Embryonic facial prominence (tissue), 1 donor: ENCODE results near the gene HPS4.

Experiments
- DNase-seq: peaks from one replicate; pipeline ENCODE4 v3.0.0-alpha.2; 2016; ENCODE audit errors: extremely low spot score

The HPS4 gene

DNA sequence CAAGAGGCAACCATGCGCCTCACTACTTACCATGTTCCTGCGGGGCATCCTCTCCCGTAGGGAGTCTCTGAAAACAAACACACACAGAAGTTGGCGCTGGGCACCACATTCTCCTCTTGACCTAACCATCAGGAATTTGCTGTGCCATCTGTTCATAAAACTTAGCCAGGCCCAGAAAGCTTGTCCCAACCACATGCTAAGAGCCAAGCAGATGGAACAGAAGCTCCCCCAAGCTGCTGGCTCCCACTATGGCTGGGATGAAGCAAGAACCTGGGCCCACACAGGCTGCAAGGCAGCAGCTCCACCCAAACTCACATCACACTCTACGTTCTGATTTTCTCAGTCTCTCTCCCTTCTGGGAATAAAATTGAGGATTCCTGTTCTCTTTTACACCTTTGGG lies 17.4 kb downstream of the HPS4 start:
- DNase-seq = no peak

DNA sequence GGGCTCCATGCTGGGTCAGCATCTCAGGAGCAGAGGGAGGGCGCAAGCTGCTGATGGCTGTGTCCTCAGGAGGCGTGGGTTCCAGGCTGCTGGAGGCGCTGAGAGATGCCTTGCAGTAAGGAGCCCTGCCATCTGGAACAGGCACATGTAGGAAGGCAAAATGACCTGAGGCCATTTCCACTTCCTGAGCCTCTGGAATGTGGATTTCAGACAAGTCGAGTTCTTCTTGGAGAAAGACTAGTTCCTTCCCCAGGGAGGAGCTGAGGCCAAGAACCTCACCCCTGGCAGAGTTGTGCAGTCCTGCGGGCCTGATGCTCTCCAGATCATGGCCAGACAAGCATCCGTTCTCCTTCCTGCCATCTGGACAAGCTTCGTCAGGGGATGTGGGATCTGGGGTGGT lies 19.3 kb downstream of the HPS4 start:
- DNase-seq = no peak

DNA sequence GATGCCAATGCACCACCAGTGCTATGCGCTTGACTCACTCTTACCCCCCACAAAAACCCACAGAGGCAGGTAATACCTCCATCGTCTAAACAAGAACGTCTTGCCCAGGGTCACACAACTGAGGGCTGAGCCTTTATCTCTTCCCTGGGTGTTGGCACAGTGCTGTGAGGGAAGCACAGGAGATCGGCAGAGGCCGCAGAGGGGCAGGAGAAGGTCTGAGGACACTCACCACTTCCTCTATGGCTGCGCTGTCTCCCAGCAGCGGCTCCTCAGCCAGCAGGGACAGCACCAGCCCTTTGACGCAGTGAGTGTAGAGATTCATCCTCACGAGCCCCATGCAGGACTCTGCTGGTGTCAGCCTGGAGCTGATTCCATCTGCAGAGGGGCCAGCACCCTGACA lies 19.9 kb downstream of the HPS4 start:
- no peak for DNase-seq

DNA sequence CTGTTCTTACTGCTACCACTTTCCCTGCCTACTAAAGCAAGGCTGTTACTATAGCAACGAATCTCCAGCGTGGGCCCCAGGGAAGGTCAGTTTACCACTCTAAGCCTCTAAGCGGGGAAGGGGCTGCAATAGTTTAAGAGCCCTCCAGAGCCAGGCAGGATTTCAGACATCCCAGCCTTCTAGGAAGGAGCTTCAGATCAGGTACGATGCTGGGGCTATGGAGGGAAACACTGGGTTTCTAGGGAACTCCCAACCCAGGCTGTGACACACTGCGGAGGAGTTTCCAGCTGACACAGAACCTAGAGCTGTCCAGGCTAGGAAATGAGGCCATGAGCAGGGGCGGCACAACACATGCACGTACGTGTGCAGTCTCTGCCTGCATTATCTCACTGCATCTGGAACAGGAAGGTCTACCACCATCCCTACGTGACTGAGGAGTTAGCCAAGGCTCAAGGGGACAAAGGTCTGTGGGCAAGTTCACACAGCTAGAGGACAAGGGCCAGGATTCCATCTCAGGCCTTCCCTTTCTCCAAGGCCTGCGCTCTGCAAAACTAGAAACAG lies 20.4 kb downstream of the HPS4 start:
- DNase-seq = peak; percentile 20

- DNase-seq = no peak
Measured at GRCh38 chr22:26462641-26463040, 20.9 kb downstream of the HPS4 start.

DNA sequence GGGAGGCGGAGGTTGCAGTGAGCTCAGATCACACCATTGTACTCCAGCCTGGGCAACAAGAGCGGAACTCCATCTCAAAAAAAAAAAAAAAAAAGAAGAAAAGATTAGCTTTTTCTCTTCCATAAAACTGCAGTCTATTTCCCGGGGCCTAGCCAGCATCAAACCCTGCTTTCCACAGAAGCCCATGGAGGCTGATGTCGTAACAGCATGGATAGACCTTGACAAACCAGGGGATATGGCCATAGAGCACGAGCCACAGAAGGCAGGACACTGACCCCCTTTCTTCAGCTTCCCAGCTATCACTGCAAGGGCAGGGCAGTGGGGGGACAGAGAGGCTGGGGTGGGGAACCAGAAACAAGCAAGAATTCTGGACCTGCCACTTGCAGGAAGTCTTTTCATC lies 21.5 kb downstream of the HPS4 start:
- no peak for DNase-seq

GRCh38 chr22:26461188-26461810 lies 22.3 kb downstream of the HPS4 start:
- DNase-seq = no peak

GRCh38 chr22:26460202-26460601 lies 23.4 kb downstream of the HPS4 start:
- no peak for DNase-seq

GRCh38 chr22:26457661-26458272 lies 25.8 kb downstream of the HPS4 start:
- DNase-seq = no peak

DNA sequence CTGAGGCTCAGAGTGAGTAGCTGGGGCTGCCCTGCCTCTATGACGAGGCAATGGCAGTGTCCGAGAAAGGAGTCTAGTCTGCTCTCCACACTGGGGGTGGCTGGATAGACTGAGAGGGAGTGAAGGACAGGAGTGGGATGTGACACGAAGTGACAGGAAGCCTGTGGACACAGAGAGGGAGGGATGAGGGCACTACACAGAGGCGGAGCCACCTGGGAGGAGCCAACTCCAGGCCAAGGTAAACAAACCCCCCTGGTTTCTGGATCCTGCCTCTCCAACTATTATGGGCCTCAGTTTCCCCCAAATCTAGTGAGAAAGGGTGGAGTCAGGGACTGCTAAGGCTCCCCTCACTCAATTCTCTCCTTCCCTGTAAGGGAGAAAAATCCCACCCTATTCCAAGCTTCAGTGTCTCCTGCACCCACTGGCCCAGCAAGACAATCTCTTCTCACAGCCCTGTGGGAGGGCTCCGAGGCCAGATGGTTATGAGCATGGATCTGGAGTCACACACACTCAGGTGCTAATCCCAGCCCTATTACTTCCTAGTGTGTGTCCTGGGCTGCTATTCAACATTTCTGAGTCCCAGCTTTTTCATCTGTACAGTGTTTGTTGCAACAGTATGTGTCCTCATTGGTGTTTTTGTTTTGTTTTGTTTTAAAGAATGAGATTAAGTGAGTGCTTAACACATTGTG lies 29.6 kb downstream of the HPS4 start:
- no peak for DNase-seq

GRCh38 chr22:26453216-26453615 lies 30.4 kb downstream of the HPS4 start:
- no peak for DNase-seq

DNA sequence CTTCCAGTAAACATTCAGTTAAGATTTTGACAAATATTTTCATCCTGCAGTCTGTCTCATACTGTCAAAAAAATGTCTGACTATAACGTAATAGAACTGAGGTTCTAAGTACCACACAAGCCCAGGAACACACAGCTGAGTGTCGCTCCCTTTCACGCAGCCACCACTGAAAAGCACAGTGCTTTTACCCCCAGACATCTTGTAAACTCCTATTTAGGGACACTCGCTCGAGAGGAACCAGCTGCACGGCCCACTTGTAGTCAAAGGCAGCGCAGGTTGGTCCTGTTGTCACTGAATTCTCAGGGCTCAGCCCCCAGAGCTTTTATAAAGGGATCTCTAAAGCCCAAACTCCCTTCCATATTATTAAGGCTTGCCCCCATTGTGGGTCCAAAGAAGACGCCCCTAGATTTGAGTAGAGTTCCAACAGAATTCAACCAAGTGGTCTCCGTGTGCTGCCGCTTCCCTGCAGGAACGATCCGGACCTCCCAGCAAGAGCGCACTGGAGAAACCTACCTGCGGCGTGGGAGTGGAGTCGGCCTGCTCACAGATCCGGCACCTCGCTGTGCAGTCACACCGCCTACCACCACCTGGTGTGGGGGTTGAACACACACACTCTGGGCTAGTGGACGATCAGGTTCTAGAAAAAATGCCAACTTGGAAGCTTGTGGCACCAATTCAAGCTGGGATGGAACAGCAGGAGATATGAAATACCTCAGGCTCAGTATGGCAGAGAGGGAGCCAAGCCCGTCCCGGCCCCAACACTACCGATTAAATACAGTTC lies 31.2 kb downstream of the HPS4 start:
- DNase-seq = no peak

GRCh38 chr22:26450453-26451185 lies 33.0 kb downstream of the HPS4 start:
- DNase-seq = no peak

GRCh38 chr22:26448941-26449340 lies 34.6 kb downstream of the HPS4 start:
- no peak for DNase-seq

GRCh38 chr22:26448334-26448733 lies 35.2 kb downstream of the HPS4 start:
- DNase-seq = no peak

GRCh38 chr22:26447584-26448329 lies 35.8 kb downstream of the HPS4 start:
- DNase-seq = no peak

- no peak for DNase-seq
Measured at GRCh38 chr22:26446808-26447515, 36.6 kb downstream of the HPS4 start.

- DNase-seq = no peak
Measured at GRCh38 chr22:26445577-26446275, 37.9 kb downstream of the HPS4 start.

DNA sequence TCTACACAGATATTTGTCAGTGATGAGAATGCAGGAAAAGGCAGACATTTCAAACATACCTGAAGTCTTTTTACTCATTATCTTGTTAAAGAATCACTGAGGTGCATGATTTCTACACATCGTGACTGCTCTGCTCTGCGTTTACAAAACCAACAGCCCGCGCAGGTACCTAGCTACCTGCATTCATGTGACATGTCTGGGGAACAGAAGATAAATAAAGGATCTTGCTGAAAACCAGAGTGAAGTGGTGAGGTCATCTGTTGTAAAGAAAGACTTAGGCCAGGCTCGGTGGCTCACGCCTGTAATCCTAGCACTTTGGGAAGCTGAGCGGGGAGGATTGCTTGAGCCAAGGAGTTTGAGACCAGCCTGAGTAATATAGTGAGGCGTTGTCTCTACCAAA lies 38.8 kb downstream of the HPS4 start:
- no peak for DNase-seq
